ENCODE results near the gene SEMA4B.

DNA sequence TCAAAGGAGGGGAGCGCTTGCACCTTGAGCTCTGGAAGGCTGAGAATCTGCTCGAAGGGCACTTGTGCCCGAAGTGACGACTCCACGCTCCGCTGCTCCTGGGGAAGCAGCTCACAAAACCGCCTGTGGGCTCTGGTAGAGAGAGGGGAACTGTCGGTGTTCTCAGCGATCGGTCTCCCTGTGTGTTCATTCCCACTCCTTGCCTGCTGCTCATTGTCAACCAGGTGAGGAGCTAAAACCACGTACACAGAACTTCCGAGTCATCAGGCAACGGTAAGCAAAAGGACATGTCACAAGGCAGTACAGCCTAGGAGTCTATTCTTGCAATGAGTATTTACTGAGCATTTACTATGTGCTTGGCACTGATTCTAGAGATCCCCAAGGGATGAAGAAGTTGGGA lies 31.1 kb downstream of the SEMA4B start:
- no peak for TF ChIP-seq POLR2A (IDR thresholded peaks at IDR 0.05)
- TF ChIP-seq, protein P1, sequence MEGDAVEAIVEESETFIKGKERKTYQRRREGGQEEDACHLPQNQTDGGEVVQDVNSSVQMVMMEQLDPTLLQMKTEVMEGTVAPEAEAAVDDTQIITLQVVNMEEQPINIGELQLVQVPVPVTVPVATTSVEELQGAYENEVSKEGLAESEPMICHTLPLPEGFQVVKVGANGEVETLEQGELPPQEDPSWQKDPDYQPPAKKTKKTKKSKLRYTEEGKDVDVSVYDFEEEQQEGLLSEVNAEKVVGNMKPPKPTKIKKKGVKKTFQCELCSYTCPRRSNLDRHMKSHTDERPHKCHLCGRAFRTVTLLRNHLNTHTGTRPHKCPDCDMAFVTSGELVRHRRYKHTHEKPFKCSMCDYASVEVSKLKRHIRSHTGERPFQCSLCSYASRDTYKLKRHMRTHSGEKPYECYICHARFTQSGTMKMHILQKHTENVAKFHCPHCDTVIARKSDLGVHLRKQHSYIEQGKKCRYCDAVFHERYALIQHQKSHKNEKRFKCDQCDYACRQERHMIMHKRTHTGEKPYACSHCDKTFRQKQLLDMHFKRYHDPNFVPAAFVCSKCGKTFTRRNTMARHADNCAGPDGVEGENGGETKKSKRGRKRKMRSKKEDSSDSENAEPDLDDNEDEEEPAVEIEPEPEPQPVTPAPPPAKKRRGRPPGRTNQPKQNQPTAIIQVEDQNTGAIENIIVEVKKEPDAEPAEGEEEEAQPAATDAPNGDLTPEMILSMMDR (IDR thresholded peaks at IDR 0.05): no peak
- no peak for TF ChIP-seq POLR2AphosphoS5 (IDR thresholded peaks at IDR 0.05)
